ENCODE measurements around the gene MEGF11.
"Not testable (repeated sequence)": the region's sequence is repeated elsewhere in the genome, so short reads cannot be mapped to it uniquely, and the experiment has no call there.

DNA sequence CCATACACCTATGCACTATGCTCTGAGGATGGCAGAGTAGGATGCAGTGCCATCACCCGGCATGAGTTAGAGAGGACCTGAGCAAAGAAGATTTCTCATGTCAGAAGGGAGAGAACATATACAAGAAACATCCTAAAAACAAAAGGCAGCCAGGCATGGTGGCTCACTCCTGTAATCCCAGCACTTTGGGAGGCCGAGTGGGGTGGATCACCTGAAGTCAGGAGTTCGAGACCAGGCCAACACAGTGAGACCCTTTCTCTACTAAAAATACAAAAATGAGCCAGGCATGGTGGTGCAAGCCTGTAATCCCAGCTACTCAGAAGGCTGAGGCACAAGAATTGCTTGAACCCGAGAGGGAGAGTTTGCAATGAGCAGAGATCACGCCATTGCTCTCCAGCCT, 7.7 kb downstream of the MEGF11 start:
- TF ChIP-seq, protein P1, sequence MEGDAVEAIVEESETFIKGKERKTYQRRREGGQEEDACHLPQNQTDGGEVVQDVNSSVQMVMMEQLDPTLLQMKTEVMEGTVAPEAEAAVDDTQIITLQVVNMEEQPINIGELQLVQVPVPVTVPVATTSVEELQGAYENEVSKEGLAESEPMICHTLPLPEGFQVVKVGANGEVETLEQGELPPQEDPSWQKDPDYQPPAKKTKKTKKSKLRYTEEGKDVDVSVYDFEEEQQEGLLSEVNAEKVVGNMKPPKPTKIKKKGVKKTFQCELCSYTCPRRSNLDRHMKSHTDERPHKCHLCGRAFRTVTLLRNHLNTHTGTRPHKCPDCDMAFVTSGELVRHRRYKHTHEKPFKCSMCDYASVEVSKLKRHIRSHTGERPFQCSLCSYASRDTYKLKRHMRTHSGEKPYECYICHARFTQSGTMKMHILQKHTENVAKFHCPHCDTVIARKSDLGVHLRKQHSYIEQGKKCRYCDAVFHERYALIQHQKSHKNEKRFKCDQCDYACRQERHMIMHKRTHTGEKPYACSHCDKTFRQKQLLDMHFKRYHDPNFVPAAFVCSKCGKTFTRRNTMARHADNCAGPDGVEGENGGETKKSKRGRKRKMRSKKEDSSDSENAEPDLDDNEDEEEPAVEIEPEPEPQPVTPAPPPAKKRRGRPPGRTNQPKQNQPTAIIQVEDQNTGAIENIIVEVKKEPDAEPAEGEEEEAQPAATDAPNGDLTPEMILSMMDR (conservative IDR thresholded peaks at IDR 0.05; ENCODE audit: low read length) = not testable (repeated sequence)
- not testable (repeated sequence) for TF ChIP-seq EZH2phosphoT487 (IDR thresholded peaks at IDR 0.05; ENCODE audit: borderline replicate concordance, low read depth, low read length)
